K562 (cell line): Measurements from ENCODE around the gene RMND5B. TPM values are rescaled to one million over a fixed set of nuclear protein-coding genes. Genes with fewer than 3 reads are reported as not detected.

ENCODE experiments used
- DIDO1 ChIP-seq: fragments of 450-650 bp; IDR thresholded peaks from 2 replicates; pipeline ENCODE4 v1.6.1; 2016; ENCODE audit warnings: low read depth, missing biosample characterization, missing genetic modification characterization
- ELF1 ChIP-seq: fragments of 200-800 bp; sonication (Bioruptor generic); IDR thresholded peaks from 2 replicates; pipeline ENCODE4 v1.6.1; 2016; ENCODE audit warnings: missing genetic modification characterization, missing compliant biosample characterization
- HDAC2 ChIP-seq: fragments of 450-650 bp; IDR thresholded peaks from 2 replicates; pipeline ENCODE4 v1.6.1; 2016; ENCODE audit warnings: mild to moderate bottlenecking
- KLF1 ChIP-seq: fragments of 450-650 bp; IDR thresholded peaks from 2 replicates; pipeline ENCODE4 v1.6.1; 2016; ENCODE audit warnings: missing genetic modification characterization, missing compliant biosample characterization
- MGA ChIP-seq: fragments of 450-650 bp; IDR thresholded peaks from 2 replicates; pipeline ENCODE4 v1.6.1; 2016; ENCODE audit warnings: mild to moderate bottlenecking, moderate library complexity
- MTA1 ChIP-seq: fragments of 450-650 bp; IDR thresholded peaks from 2 replicates; pipeline ENCODE4 v1.6.1; 2017; ENCODE audit warnings: borderline replicate concordance
- NCOA1 ChIP-seq: fragments of 450-650 bp; IDR thresholded peaks from 2 replicates; pipeline ENCODE4 v1.6.1; 2016; ENCODE audit warnings: low read depth
- POLR2AphosphoS2 ChIP-seq: IDR thresholded peaks from 2 replicates; pipeline ENCODE4 v1.6.1; 2012; ENCODE audit warnings: low read length, improper control_type of control experiment
- SLC30A9 ChIP-seq: fragments of 250-450 bp; sonication (Bioruptor Pico); IDR thresholded peaks from 2 replicates; pipeline ENCODE4 v1.8.0; 2022; ENCODE audit warnings: mild to moderate bottlenecking, moderate library complexity
- SUPT5H ChIP-seq: fragments of 450-650 bp; IDR thresholded peaks from 2 replicates; pipeline ENCODE4 v1.6.1; 2016
- TCF7 ChIP-seq: sonication (generic); IDR thresholded peaks from 2 replicates; pipeline ENCODE4 v1.6.1; 2016; ENCODE audit warnings: antibody characterized with exemption, borderline replicate concordance
- TEAD4 ChIP-seq, 2 experiments: sonication (generic) in 1 of 2; formaldehyde crosslinking in 1 of 2; IDR thresholded peaks; 2 replicates each; pipeline versions ENCODE4 v1.6.1 to v1.8.0; 2012 to 2022; ENCODE audit warnings: borderline replicate concordance in 1 of 2, inconsistent platforms in 1 of 2, low read length in 1 of 2, mild to moderate bottlenecking in 1 of 2, missing genetic modification reagents in 1 of 2
- ZNF695 ChIP-seq: fragments of 450-650 bp; formaldehyde crosslinking; IDR thresholded peaks from 2 replicates; pipeline ENCODE4 v1.4.0; 2020; ENCODE audit warnings: mild to moderate bottlenecking, moderate library complexity
- ZNF830 ChIP-seq: fragments of 250-450 bp; sonication (Bioruptor Pico); IDR thresholded peaks from 2 replicates; pipeline ENCODE4 v1.5.0; 2021; ENCODE audit warnings: mild to moderate bottlenecking
- polyA plus RNA-seq, 8 experiments: library from polyadenylated mRNA; depleted of rRNA in 4 of 8; stranded (reverse) in 5 of 8; unstranded in 3 of 8; fragments of >200 nt; fragmentation: Nextera tagmentation in 2 of 8; fragmentation: Illumina TruSeq in 1 of 8; extraction: Ambion mirVana in 2 of 8; extraction: Trizol in 1 of 8; gene quantifications; 2 replicates each; pipeline versions ENCODE4 v1.2.1 to v1.2.3, GENCODE V29; 2011 to 2014; ENCODE audit warnings: inconsistent platforms in 1 of 8, missing spikeins in 1 of 8
- total RNA-seq, 7 experiments: library from RNA; depleted of rRNA in 6 of 7; stranded (reverse); fragments of >200 nt in 6 of 7; fragmentation: Illumina TruSeq in 2 of 7; extraction: Trizol in 2 of 7; gene quantifications; 2 replicates each; pipeline versions ENCODE4 v1.2.1 to v1.2.3, GENCODE V29; 2011 to 2021; ENCODE audit warnings: low replicate concordance in 1 of 7
- TF ChIP-seq, protein P1 (sequence below): fragments of 200-800 bp; sonication (Bioruptor generic); IDR thresholded peaks from 2 replicates; pipeline ENCODE4 v1.6.1; 2017; ENCODE audit warnings: missing genetic modification characterization, missing compliant biosample characterization

The RMND5B gene
- total and polyA plus RNA-seq, 9 of the 15 experiments (the other 6 are each of a cell fraction or from before 2014, with no cell fraction given): 2.6 to 57.0 (median 28.3) TPM

DNA sequence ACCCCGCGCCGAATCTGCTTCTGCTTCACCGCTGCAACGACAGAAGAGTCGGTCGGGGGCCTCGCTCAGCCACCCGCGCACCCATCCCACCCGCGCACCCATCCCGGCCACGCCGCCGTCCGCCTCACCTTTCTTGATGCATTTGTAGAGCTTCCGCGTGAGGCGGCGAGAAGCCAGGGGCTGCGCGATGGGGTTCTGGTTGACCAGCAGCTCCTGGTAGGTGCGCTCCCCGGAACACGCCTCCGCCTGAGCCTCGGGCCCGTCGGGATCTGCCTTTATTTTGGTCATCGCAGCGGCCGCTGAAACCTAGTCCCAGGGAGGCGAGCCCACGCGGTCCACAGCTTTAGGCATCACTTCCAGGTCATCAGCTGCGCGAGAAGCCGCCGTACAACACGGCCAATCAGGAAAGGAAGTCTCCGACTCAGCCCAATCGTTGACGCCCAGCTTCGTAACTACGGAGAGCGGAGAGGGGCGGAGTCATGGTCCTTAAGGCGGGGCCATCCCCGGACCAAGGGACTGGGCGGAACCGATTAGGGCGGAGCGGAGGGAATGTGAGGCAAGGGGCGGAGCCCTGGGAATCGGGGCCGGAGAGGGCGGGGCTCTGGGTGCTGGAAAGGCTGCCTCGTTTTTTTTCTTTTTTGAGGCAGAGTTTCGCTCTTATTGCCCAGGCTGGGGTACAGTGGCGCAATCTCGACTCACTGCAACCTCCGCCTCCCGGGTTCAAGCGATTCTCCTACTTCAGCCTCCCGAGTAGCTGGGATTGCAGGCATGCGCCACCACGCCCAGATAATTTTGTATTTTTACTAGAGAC, 22.9 kb downstream of the RMND5B start, which contains the start of gene NHP2 (continued):
- TF ChIP-seq TCF7 (no peak), POLR2AphosphoS2 (no peak), ZNF695 (CRISPR knock-in tag) (no peak), NCOA1 (0 out of 2 replicates have a peak, but pooled peaks have one; percentile 14), MGA (peak; percentile 47; the same call in 1 of the 2 replicates), MTA1 (peak; percentile 97), DIDO1 (peak; percentile 81; the same call in 1 of the 2 replicates), SLC30A9 (CRISPR knock-in tag) (no peak), ZNF830 (CRISPR knock-in tag) (0 out of 2 replicates have a peak, but pooled peaks have one; percentile 60), TEAD4 (IDR thresholded peaks at IDR 0.05; ENCODE audit: low read length) (0 out of 2 replicates have a peak, but pooled peaks have one; percentile 15), TEAD4 (CRISPR knock-in tag; IDR thresholded peaks at IDR 0.05; ENCODE audit: borderline replicate concordance) (no peak), SUPT5H (peak; percentile 80), ELF1 (tag) (peak; percentile 35; the same call in 1 of the 2 replicates), KLF1 (peak; percentile 54; the same call in 1 of the 2 replicates), HDAC2 (peak; percentile 93)
- TF ChIP-seq, protein P1, sequence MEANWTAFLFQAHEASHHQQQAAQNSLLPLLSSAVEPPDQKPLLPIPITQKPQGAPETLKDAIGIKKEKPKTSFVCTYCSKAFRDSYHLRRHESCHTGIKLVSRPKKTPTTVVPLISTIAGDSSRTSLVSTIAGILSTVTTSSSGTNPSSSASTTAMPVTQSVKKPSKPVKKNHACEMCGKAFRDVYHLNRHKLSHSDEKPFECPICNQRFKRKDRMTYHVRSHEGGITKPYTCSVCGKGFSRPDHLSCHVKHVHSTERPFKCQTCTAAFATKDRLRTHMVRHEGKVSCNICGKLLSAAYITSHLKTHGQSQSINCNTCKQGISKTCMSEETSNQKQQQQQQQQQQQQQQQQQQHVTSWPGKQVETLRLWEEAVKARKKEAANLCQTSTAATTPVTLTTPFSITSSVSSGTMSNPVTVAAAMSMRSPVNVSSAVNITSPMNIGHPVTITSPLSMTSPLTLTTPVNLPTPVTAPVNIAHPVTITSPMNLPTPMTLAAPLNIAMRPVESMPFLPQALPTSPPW (CRISPR knock-in tag): peak; percentile 89
